GM18505 (cell line): Measurements from ENCODE around the gene ITPK1.
"Not testable (repeated sequence)": the region's sequence is repeated elsewhere in the genome, so short reads cannot be mapped to it uniquely, and the experiment has no call there.

ENCODE experiments used
- ATAC-seq: cut with Tn5 transposase; IDR thresholded peaks from one replicate; pipeline ENCODE4 v1.9.1; 2021; ENCODE audit not compliant: unreplicated experiment
- POLR2A ChIP-seq: IDR thresholded peaks from 4 replicates; pipeline ENCODE4 v1.6.1; 2011; ENCODE audit warnings: borderline replicate concordance; ENCODE audit not compliant: insufficient read depth, insufficient read length; ENCODE audit errors: extremely low read depth

ITPK1 gene

GRCh38 chr14:93116676-93117200 is 1.0 kb upstream of the ITPK1 start:
- TF ChIP-seq POLR2A: no peak
- ATAC-seq: no peak

- peak; percentile 77 for ATAC-seq
- TF ChIP-seq POLR2A: peak; percentile 64
Observed at GRCh38 chr14:93115069-93115820, 480 bp downstream of the ITPK1 start.

- peak; percentile 1 for ATAC-seq
- no peak for TF ChIP-seq POLR2A
Observed at GRCh38 chr14:93114713-93115068, 1.0 kb downstream of the ITPK1 start.

- ATAC-seq: no peak
- no peak for TF ChIP-seq POLR2A
Observed at GRCh38 chr14:93114068-93114710, 1.5 kb downstream of the ITPK1 start.

- no peak for TF ChIP-seq POLR2A
- no peak for ATAC-seq
Observed at GRCh38 chr14:93113678-93114067, 2.1 kb downstream of the ITPK1 start.

- no peak for ATAC-seq
- no peak for TF ChIP-seq POLR2A
Observed at GRCh38 chr14:93112891-93113677, 2.6 kb downstream of the ITPK1 start.

GRCh38 chr14:93111541-93111940 is 4.2 kb downstream of the ITPK1 start:
- not testable (repeated sequence) for ATAC-seq

GRCh38 chr14:93110856-93111419 is 4.8 kb downstream of the ITPK1 start:
- no peak for TF ChIP-seq POLR2A
- no peak for ATAC-seq

GRCh38 chr14:93109572-93110481 is 5.9 kb downstream of the ITPK1 start:
- no peak for TF ChIP-seq POLR2A
- ATAC-seq: no peak

GRCh38 chr14:93108105-93108504 is 7.6 kb downstream of the ITPK1 start:
- no peak for ATAC-seq
- TF ChIP-seq POLR2A: no peak

GRCh38 chr14:93107453-93107852 is 8.3 kb downstream of the ITPK1 start:
- TF ChIP-seq POLR2A: no peak
- no peak for ATAC-seq

GRCh38 chr14:93106541-93107156 is 9.1 kb downstream of the ITPK1 start:
- no peak for TF ChIP-seq POLR2A
- ATAC-seq: no peak

GRCh38 chr14:93105856-93106255 is 9.9 kb downstream of the ITPK1 start:
- ATAC-seq: not testable (repeated sequence)

- TF ChIP-seq POLR2A: no peak
- no peak for ATAC-seq
Observed at GRCh38 chr14:93105362-93105761, 10.4 kb downstream of the ITPK1 start.
